Endothelial cell of umbilical vein (primary cell): ENCODE measurements around the gene HSP90AB1. TPM values are rescaled to one million over a fixed set of nuclear protein-coding genes. Genes with fewer than 3 reads are reported as not detected.

Experiments
- BruUV-seq: library from RNA; stranded (reverse); fragments of 400-500 nt; replicated peaks from 2 replicates; lab custom pipeline; 2021; lab: Mats Ljungman, UMichigan
- CTCF ChIA-PET: fragments of 300-600, 350-600 bp; sonication (Branson Sonifier 250); formaldehyde crosslinking; loops from one replicate; lab custom pipeline; 2021; ENCODE audit warnings: antibody characterized with exemption, inconsistent platforms; lab: Charles Lee
- POLR2A ChIA-PET: fragments of 300-600, 350-600 bp; sonication (Branson Sonifier 250); formaldehyde crosslinking; loops from one replicate; lab custom pipeline; 2021; ENCODE audit warnings: antibody characterized with exemption, inconsistent platforms; lab: Charles Lee
- DNase-seq: peaks from one replicate; pipeline ENCODE4 v3.0.0-alpha.2; 2011; ENCODE audit warnings: low read depth, low spot score
- FAIRE-seq: peaks from 2 replicates; lab custom pipeline; 2011; peaks lifted over from hg19 to GRCh38; lab: Jason Lieb, UNC
- H2AFZ ChIP-seq: 2 replicates; pipeline ENCODE4 v1.6.0; 2012; ENCODE audit warnings: low read depth, low read length, control low read depth, inconsistent platforms
- H3K27ac ChIP-seq: 2 replicates; pipeline ENCODE4 v1.5.1; 2011; ENCODE audit warnings: low read depth, mild to moderate bottlenecking, control low read depth, low read length, moderate library complexity; ENCODE audit not compliant: insufficient read depth
- H3K27me3 ChIP-seq, 2 experiments: 2 replicates each; pipeline versions ENCODE4 v1.6.0 to v1.6.1; 2011; ENCODE audit warnings: low read length in 2 of 2, mixed read lengths in 1 of 2; ENCODE audit not compliant: control insufficient read depth in 2 of 2, insufficient read depth in 2 of 2
- H3K36me3 ChIP-seq, 2 experiments: 2 replicates in 1 of 2; 3 replicates in 1 of 2; pipeline ENCODE4 v1.5.1; 2011; ENCODE audit warnings: low read length in 2 of 2, mild to moderate bottlenecking in 1 of 2, moderate library complexity in 1 of 2; ENCODE audit not compliant: control insufficient read depth in 2 of 2, insufficient read depth in 2 of 2; ENCODE audit errors: extremely low read depth in 1 of 2
- H3K4me1 ChIP-seq: 3 replicates; pipeline ENCODE4 v1.5.1; 2011; ENCODE audit warnings: mild to moderate bottlenecking, low read length; ENCODE audit not compliant: control insufficient read depth, insufficient read depth; ENCODE audit errors: extremely low read depth
- H3K4me2 ChIP-seq: 2 replicates; pipeline ENCODE4 v1.6.1; 2011; ENCODE audit warnings: low read length, control low read depth, mixed read lengths; ENCODE audit not compliant: insufficient read depth
- H3K4me3 ChIP-seq, 3 experiments: fragments of 200-600 bp in 1 of 3; sonication (generic), shearing (Covaris generic) in 1 of 3; replicated peaks in 1 of 3; 2 replicates each; pipeline ENCODE4 v1.5.1; 2011 to 2016; ENCODE audit warnings: control low read depth in 3 of 3, low read length in 3 of 3, mild to moderate bottlenecking in 2 of 3, inconsistent platforms in 1 of 3, low read depth in 1 of 3, moderate library complexity in 1 of 3; ENCODE audit not compliant: insufficient read depth in 1 of 3
- H3K79me2 ChIP-seq: 2 replicates; pipeline ENCODE4 v1.6.0; 2012; ENCODE audit warnings: low read length, inconsistent platforms; ENCODE audit not compliant: control insufficient read depth, insufficient read depth
- H3K9ac ChIP-seq: replicated peaks from 2 replicates; pipeline ENCODE3; 2011; ENCODE audit warnings: low read length, control low read depth; ENCODE audit not compliant: insufficient read depth; ENCODE audit errors: extremely low read depth
- H3K9me1 ChIP-seq: replicated peaks from 3 replicates; pipeline ENCODE4 v1.6.0; 2011; ENCODE audit warnings: mild to moderate bottlenecking, low read length; ENCODE audit not compliant: control insufficient read depth, insufficient read depth; ENCODE audit errors: extremely low read depth
- H3K9me3 ChIP-seq: replicated peaks from 2 replicates; pipeline ENCODE4 v1.5.1; 2012; ENCODE audit warnings: low read length, inconsistent platforms; ENCODE audit not compliant: control insufficient read depth, insufficient read depth
- H4K20me1 ChIP-seq: replicated peaks from 2 replicates; pipeline ENCODE3; 2011; ENCODE audit warnings: mild to moderate bottlenecking, low read length; ENCODE audit not compliant: control insufficient read depth, insufficient read depth; ENCODE audit errors: extremely low read depth
- CTCF ChIP-seq, 2 donors: IDR thresholded peaks; 1 replicate in 1 of 2; 2 replicates in 1 of 2; pipeline ENCODE4 v1.5.1; 2011; ENCODE audit warnings: low read length in 2 of 2, mild to moderate bottlenecking in 2 of 2, moderate library complexity in 2 of 2, control low read depth in 1 of 2, inconsistent platforms in 1 of 2, low read depth in 1 of 2; ENCODE audit not compliant: insufficient read depth in 1 of 2; ENCODE audit errors: extremely low read depth in 1 of 2
- EZH2 ChIP-seq: IDR thresholded peaks from 2 replicates; pipeline ENCODE4 v1.6.1; 2012; ENCODE audit warnings: borderline replicate concordance, low read depth, mild to moderate bottlenecking, moderate library complexity, low read length, inconsistent platforms; ENCODE audit not compliant: severe bottlenecking
- FOS ChIP-seq: IDR thresholded peaks from 2 replicates; pipeline ENCODE4 v1.6.1; 2011; ENCODE audit warnings: mild to moderate bottlenecking, low read length, moderate library complexity, borderline replicate concordance; ENCODE audit not compliant: insufficient read depth
- GATA2 ChIP-seq: IDR thresholded peaks from 2 replicates; pipeline ENCODE4 v1.7.0; 2011; ENCODE audit warnings: low read depth, mild to moderate bottlenecking, moderate library complexity, mixed read lengths, low read length; ENCODE audit not compliant: insufficient read length, insufficient read depth
- JUN ChIP-seq: IDR thresholded peaks from 2 replicates; pipeline ENCODE4 v1.6.1; 2011; ENCODE audit warnings: borderline replicate concordance, low read depth; ENCODE audit not compliant: insufficient read length, insufficient read depth
- MAX ChIP-seq: IDR thresholded peaks from 2 replicates; pipeline ENCODE4 v1.6.1; 2011; ENCODE audit not compliant: insufficient read depth, insufficient read length
- MYC ChIP-seq: IDR thresholded peaks from one replicate; pipeline ENCODE4 v1.6.1; 2011; ENCODE audit warnings: mild to moderate bottlenecking, low read depth, low read length
- POLR2A ChIP-seq: IDR thresholded peaks from 2 replicates; pipeline ENCODE4 v1.6.1; 2012; ENCODE audit warnings: low read depth, mild to moderate bottlenecking, control low read depth, low read length
- POLR2AphosphoS5 ChIP-seq: IDR thresholded peaks from 2 replicates; pipeline ENCODE4 v1.6.1; 2012; ENCODE audit warnings: low read depth, mild to moderate bottlenecking, control low read depth, low read length, moderate library complexity; ENCODE audit not compliant: insufficient read depth
- dilution Hi-C: fragments of 300-500 bp; cut with MboI; formaldehyde crosslinking; loops from one replicate; pipeline ENCODE4 v1.15.0; 2019; ENCODE audit warnings: low sequenced_read_pairs; ENCODE audit not compliant: extremely low pct_ligation_motif_present
- intact Hi-C: fragments of 100-400 bp; cut with micrococcal nuclease; formaldehyde crosslinking; loops from one replicate; pipeline ENCODE4 v1.10.0; 2022
- polyA plus RNA-seq, 4 experiments: library from polyadenylated mRNA; depleted of rRNA in 3 of 4; stranded (reverse) in 3 of 4; unstranded in 1 of 4; fragments of >200 nt; gene quantifications; 2 replicates each; pipeline versions ENCODE4 v1.2.1 to v1.2.3, GENCODE V29; 2011 to 2012; ENCODE audit warnings: missing spikeins in 1 of 4
- total RNA-seq: library from RNA; stranded (reverse); gene quantifications from 2 replicates; pipeline ENCODE4 v1.2.3, GENCODE V29; 2021

Gene HSP90AB1
- total and polyA plus RNA-seq, 2 donors (not counting 3 experiments of a cell fraction or from before 2014, with no cell fraction given), result 824 to 1,201 TPM

GRCh38 chr6:44261581-44261980, 14.7 kb downstream of the HSP90AB1 start:
- dilution Hi-C loops (no loop called here), intact Hi-C loops (no loop called here)
- DNase-seq (no peak), FAIRE-seq (no peak)
- CTCF ChIA-PET, result interaction anchor here (1.2 kb wide), 1 partner anchor 19 kb away, joined by 3 read pairs; no protein-coding TSS in a partner anchor
- no TSS peak for BruUV-seq
- TF ChIP-seq GATA2, result no peak
- TF ChIP-seq JUN, result no peak
- TF ChIP-seq EZH2, result no peak
- no peak for TF ChIP-seq CTCF (IDR thresholded peaks at IDR 0.05; ENCODE audit: extremely low read depth in 1 of 2, insufficient read depth in 1 of 2, low read depth in 1 of 2, low read length in 2 of 2)
- no peak for TF ChIP-seq FOS
- no peak for TF ChIP-seq MYC
- no peak for TF ChIP-seq POLR2AphosphoS5
- TF ChIP-seq POLR2A, result no peak
- TF ChIP-seq MAX, result no peak
- no peaks in the 10 kb centered on the region for H3K9me1 ChIP-seq
- H3K4me3 ChIP-seq, result no peak overlapping the region
- H3K36me3 ChIP-seq, result peaks cover 3 to 21% of the 10 kb centered on the region in 2 experiments
- no peaks in the 10 kb centered on the region for H3K9me3 ChIP-seq
- H3K9ac ChIP-seq, result no peak overlapping the region
- no peaks in the 10 kb centered on the region for H3K27me3 ChIP-seq
- H3K79me2 ChIP-seq, result peaks cover 29% of the 10 kb centered on the region
- POLR2A ChIA-PET, result interaction anchor here (0.9 to 1.4 kb wide), 3 partner anchors 15 to 44 kb away, joined by 3 read pairs; partner anchors contain the start of gene HSP90AB1
- H2AFZ ChIP-seq, result no peak overlapping the region
- no peaks in the 10 kb centered on the region for H4K20me1 ChIP-seq
- H3K4me2 ChIP-seq, result no peak overlapping the region
- no peak overlapping the region for H3K27ac ChIP-seq
- H3K4me1 ChIP-seq, result peaks cover 32% of the 10 kb centered on the region
